GM19099 (cell line): ENCODE measurements around the gene MIF.

Source experiments
- POLR2A ChIP-seq: IDR thresholded peaks from 3 replicates; pipeline ENCODE4 v1.6.1; 2011; ENCODE audit warnings: low read depth; ENCODE audit not compliant: insufficient read length; ENCODE audit errors: extremely low read depth

MIF gene

DNA sequence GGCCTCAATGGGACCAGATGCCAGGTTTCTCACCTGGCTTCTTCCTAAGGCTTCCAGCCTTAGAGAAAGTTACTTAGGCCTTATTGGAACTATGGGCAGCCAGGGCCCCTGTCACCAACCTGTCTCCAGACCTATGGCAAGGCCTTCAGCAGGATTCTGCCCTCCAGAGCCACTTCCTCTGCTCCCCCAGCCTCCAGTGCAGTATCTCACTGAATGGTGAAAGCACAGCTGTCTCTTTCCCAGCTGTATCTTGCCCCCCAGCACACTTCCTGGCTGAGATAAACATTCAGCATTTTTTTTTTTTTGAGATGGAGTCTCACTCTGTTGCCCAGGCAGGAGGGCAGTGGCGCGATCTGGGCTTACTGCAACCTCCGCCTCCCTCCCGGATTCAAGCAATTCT is 35.0 kb upstream of the MIF start:
- no peak for TF ChIP-seq POLR2A

DNA sequence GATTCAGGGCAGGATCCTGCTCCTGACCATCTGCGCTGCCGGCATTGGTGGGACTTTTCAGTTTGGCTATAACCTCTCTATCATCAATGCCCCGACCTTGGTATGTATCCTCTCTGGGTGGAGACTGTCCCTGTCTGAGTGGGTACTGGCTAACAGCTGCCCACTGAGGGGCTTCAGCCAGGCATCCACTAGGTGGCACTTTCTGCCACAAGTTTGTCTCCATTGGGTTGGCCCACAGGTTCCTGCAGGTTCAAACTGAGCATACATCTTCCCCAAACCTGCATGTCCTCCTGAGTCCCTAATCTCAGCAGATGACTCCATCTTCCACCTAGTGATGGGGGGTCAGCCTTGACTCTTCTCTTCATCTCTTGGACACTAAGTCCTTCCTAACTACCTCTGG is 32.1 kb upstream of the MIF start:
- TF ChIP-seq POLR2A: no peak

DNA sequence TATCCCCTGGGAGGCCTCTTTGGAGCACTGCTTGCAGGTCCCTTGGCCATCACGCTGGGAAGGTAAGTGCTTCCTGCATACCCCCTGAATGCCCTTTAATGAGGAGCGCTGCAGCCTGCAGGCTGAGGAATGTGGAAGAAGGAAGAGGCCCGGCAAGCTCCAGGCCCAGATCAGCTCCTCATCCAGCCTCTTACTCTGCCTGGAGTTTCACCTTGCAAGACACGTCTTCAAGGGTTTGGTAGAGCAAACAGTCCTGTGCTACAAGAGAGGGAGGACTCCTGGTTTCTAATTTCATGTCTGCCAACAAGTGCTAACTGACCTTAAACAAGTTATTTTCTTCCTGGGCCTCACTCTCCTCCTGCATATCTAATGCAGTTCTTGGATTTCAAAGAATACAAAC is 25.6 kb upstream of the MIF start:
- TF ChIP-seq POLR2A: no peak

DNA sequence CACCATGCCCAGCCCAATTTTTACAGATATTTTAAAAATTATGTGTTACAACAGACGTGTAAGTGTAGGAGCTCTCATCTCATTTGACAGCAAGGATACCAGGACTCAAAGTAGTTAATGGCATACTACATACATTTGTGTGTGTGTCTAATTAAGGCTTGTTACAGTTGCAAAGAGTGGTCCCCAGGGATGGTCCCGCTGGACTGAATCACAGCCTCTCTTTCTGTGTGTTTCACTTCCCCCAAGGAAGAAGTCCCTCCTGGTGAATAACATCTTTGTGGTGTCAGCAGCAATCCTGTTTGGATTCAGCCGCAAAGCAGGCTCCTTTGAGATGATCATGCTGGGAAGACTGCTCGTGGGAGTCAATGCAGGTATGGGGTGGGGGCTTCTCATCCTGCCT is 19.3 kb upstream of the MIF start:
- no peak for TF ChIP-seq POLR2A

DNA sequence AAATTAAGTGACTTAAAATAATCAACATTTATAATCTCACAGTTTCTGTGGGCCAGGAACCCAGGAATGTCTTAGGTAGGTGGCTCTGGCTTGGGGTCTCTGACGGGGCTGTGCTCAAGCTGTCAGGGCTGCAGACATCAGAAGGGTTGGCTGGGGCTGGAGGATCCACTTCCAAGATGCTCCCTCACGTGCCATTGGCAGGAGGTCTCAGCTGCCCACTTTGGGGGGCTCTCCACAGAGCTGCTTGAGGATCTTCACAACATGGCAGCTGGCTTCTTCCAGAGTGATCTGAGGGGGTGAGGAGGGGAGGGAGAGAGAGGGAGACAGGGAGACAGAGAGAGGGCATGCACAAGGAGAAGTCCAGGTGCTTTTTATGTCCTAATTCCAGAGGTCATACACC is 18.4 kb upstream of the MIF start:
- no peak for TF ChIP-seq POLR2A

DNA sequence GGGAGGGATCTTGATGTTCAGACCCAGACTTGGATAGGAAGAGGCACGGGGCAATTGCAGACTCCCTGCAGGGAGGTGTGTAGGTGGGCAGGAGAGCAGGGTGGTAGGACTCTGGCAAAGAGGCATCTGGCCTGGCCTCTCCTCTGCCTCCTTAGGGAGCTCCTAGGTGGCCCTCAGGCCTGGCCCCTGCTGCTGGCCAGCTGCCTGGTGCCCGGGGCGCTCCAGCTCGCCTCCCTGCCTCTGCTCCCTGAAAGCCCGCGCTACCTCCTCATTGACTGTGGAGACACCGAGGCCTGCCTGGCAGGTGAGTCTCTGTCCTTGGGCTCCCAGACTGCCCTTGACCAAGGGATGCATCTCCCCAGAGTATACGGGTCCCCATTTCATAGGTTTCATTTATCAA is 16.6 kb upstream of the MIF start:
- TF ChIP-seq POLR2A: no peak

DNA sequence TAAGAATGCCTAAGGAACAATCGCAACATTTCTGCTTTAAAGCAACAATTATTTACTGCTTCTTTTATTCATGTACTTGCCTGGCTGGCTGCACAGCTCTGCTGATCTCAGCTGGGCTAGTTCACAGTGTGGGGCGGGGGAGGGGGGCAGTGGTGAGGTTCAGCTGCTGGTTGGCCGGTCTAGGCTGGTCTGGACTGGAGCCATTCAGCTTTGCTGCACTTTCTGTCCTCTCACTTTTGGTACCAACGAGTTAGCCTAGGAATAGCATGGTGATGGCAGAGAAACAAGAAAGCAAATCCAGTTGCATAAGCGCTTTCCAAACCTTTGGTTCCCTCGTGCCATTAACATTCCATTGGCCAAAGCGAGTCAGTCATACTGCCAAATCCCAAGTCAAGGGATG is 16.0 kb upstream of the MIF start:
- no peak for TF ChIP-seq POLR2A

DNA sequence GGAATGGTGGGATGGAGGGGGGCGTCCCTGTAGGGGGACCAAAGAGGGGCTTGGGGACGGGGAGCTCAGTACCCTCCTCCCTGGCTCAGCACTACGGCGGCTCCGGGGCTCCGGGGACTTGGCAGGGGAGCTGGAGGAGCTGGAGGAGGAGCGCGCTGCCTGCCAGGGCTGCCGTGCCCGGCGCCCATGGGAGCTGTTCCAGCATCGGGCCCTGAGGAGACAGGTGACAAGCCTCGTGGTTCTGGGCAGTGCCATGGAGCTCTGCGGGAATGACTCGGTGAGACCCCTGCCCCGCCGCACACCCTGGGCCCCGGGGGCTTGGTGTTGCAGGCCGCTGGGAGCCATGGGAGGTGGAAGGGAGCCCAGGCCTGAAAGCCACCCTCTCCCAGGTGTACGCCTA is 11.8 kb upstream of the MIF start:
- TF ChIP-seq POLR2A: no peak

DNA sequence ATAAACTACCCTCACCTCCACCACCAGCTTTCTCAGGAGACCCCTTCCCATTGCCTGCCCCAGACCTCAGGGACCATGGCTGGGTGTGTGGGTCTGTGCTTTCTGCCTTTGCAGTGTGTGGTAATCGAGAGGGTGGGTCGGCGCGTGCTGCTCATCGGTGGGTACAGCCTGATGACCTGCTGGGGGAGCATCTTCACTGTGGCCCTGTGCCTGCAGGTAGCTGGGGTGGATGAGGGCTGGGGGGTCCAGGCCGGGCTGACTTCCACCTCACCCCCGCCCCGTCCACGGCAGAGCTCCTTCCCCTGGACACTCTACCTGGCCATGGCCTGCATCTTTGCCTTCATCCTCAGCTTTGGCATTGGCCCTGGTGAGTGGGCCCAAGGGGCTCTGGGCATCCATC is 10.5 kb upstream of the MIF start:
- no peak for TF ChIP-seq POLR2A

DNA sequence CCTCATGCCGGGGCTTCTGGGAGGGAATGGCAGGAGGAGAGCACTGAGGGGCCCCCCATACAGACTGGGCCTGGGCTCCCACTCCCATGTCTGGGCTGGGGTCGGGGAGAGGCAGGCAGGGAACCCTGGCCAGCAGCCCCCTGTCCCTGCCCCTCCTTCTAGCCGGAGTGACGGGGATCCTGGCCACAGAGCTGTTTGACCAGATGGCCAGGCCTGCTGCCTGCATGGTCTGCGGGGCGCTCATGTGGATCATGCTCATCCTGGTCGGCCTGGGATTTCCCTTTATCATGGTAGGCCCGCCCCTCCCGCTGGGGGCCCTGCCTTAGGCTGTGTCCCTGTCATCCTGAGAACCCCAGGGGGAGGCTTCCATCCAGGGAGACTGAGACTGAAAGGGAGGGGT is 10.0 kb upstream of the MIF start:
- no peak for TF ChIP-seq POLR2A

DNA sequence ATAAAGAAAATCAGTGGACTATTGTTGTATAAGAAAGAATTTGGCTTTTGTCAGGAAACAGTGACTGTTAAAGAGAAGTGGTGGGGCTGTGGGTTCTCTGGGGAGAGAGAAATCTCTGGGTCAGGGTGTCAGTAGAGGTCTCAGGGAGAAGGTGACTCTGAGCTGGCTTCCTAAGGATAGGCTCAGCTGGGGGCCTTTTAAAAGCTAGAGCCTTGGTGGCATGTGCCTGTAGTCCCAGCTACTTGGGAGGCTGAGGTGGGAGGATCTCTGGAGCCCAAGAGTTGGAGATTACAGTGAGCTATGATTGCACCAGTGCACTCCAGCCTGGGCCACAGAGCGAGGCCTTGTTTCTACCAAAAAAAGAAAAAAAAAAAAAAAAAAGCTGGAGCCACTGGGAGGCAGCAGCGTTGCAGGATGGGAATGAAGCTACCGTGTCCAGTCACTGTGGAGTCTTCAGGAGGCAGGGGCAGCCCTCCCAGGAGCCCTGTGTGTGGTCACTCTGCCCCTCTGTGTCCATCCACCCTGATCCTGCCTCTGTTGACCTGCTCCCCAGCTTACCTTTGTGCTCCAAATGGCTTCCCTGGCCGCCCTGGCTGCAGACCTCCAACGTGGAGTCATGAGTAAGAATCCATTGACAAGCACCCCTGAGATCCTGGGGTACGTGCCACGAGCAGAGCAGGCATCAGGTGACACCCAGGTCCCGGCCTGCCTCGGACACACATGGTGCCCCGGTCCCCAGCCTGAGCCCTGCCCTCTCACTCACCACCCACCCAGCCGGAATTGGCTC is 5.4 kb upstream of the MIF start:
- TF ChIP-seq POLR2A: no peak

DNA sequence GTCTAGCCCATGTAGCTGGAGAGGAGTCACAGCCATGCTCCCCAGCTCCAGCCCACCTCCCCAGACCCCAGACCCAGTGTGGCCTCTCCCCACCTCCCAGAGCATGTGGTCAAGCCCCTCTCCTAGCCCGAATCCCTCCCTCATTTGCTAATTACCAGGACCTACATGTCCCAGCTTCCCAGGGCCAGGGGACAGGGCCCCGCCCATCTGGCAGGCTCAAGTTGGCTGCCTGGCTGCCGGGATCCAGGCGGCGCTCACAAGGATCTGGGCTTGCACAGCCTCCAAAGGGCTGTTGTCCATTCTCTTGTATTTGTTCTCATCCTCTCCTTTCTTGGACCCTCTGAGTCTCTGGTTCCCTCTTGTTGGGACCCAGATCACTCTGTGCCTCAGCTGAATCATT is 4.6 kb upstream of the MIF start:
- TF ChIP-seq POLR2A: no peak

DNA sequence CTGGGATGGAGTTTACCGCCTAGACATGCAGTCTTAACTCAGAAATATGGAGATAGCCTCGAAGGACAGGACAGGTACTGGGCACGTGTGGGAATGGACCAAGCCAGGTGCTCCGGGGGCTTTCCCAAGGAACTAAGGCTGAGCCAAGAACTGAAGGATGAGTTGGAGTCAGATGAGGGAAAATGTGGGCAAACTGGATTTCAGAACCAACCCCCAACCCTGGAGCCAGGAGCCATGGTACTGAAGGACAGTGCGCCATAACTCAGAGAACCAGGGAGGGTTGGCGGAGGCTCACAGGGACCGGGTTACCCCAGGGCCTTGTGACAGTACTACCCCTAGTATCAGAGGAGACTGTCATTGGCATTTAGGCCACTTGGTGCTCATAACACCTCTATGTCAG is 2.5 kb upstream of the MIF start:
- no peak for TF ChIP-seq POLR2A

DNA sequence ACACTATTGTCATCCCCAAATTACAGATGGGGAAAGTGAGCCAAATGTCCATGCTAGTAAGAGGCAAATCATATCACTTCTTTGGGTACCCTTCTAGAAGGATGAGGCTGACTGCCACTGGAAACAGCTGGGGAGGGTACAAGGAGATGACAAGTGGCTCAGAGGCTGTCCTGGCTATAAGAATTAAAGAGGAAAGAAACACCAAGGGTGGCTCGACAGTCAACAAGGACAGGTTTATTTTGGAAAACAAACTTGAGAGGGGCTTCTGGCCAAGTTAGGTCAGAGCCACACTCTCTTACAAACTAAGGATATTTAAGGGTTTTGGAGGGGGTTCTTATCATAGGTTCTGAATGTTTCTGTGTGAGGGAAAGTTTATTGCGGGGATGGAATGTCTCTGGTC is 2.1 kb upstream of the MIF start:
- TF ChIP-seq POLR2A: no peak

DNA sequence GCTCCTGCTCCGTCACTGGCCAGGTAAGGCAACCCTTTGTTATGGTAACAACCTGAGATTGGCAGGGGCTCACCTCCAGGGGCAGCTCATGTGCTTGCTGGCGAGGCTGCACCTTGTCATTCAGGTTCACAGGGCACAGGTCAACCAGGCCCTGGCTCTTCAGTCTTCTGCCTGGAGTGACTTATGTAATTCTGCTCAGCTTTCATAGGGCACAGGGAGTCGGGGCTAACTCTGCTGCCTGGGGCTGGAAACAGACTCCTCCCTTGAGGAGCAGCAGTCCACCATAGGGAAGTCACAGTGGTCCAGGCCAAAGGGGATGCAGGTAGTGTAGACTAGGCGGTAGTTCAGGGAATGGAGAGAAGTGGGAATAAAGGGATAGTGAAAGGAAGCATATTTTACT is 1.5 kb upstream of the MIF start:
- TF ChIP-seq POLR2A: no peak

DNA sequence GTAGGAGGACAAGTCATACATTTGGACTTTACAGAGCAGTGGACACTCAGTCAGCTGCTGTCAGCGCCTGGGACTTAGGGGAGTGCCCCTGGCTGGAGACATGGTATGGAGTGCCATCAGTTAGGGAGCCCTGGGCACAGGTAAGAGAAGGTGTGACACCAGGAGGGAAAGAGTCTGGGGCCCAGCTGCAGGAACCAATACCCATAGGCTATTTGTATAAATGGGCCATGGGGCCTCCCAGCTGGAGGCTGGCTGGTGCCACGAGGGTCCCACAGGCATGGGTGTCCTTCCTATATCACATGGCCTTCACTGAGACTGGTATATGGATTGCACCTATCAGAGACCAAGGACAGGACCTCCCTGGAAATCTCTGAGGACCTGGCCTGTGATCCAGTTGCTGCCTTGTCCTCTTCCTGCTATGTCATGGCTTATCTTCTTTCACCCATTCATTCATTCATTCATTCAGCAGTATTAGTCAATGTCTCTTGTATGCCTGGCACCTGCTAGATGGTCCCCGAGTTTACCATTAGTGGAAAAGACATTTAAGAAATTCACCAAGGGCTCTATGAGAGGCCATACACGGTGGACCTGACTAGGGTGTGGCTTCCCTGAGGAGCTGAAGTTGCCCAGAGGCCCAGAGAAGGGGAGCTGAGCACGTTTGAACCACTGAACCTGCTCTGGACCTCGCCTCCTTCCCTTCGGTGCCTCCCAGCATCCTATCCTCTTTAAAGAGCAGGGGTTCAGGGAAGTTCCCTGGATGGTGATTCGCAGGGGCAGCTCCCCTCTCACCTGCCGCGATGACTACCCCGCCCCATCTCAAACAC is 850 bp upstream of the MIF start:
- TF ChIP-seq POLR2A: no peak
